Measurements from ENCODE around the gene SFXN3.
A peak's percentile ranks its signal among the peaks of the same experiment; 100 is the strongest.

The SFXN3 gene

DNA sequence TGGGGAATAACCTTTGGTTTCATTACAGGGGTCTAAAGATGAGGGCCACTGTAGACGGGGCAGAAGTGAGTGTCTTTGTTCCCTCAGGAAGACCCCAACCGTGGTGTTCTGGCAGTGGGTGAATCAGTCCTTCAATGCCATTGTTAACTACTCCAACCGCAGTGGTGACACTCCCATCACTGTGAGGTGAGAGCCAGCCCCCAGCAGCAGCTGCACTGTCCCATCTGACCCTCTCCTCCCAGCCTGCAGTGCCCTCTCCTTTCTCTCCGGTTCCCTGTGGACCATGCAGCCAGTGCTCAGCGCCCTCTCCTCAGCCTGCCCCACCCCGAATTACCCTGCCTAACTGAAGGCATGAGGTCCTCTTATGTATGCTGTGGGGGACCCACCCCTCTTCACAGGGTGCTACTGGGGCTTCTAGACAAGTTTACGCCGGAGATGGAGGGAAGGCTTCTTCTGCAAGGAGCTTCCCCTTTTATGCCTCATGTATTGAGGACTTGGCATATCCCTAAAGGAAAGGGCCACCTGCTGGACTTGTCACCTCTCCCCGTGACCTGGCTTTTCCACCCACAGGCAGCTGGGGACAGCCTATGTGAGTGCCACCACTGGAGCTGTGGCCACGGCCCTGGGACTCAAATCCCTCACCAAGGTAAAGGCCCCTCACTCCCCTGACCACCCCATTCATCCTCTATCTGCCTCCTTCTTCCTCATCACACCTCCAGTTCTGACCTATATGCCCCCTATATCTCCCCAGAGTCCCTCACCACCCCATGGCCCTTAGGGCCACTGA lies 5.1 kb downstream of the SFXN3 start:
- DNase-seq (ENCODE audit: low read depth), result no peak

DNA sequence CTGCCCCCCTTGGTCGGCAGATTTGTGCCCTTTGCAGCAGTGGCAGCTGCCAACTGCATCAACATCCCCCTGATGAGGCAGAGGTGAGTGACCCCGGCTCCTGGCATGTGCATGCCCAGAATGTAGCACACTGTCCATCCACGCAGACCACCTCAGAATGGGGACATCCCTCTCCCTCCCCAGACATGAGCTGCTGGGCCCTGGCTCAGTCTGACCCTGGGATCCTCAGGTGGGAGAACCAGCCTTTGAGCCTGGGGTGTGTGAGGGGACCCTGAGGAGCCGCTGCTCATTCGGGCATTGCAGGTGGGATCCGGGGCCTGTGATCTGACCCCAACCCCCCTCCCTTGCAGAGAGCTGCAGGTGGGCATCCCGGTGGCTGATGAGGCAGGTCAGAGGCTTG lies 5.7 kb downstream of the SFXN3 start:
- DNase-seq (ENCODE audit: low read depth), result no peak

DNA sequence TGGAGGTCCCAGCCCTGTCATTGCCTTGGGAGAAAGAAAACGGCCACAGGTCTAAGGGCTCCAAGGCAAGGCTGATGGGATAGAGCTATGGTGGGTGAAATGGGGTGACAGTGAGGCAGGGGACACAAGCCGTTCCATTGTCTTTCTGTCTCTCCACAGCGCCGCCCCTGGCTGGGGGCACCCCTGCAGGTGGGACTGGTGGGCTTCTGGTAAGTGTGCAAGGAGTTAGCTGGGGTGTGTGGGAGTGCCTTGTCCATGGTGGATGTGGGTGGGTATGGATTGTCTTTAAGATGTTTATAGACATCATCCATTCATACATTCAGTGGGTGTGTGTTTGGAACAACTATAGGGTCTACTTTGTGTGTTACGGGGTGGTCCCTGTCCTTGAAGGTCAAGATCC lies 7.5 kb downstream of the SFXN3 start:
- no peak for DNase-seq (ENCODE audit: low read depth)

DNA sequence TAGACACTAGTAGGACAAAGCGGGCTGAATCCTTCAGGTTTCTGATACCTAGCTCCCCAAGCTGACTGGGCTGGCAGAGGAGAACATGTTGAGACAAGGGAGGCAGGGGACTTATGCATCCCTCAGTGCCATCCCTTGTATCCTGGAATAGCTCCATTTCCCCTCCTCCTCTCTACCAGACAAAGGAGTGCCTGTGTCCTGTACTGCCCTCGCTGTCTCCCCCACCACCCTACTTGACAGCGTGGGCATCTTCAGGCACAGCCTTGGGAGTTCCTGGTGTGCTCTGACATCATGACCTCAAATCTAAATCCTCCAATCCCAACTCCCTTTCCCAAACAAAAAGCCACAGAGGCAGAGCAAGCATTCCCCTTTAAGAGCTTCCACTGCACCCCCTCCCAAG lies 9.0 kb downstream of the SFXN3 start:
- no peak for DNase-seq (ENCODE audit: low read depth)

- no peak for DNase-seq (ENCODE audit: low read depth)
Measured at GRCh38 chr10:101040851-101041250, 9.8 kb downstream of the SFXN3 start.

DNA sequence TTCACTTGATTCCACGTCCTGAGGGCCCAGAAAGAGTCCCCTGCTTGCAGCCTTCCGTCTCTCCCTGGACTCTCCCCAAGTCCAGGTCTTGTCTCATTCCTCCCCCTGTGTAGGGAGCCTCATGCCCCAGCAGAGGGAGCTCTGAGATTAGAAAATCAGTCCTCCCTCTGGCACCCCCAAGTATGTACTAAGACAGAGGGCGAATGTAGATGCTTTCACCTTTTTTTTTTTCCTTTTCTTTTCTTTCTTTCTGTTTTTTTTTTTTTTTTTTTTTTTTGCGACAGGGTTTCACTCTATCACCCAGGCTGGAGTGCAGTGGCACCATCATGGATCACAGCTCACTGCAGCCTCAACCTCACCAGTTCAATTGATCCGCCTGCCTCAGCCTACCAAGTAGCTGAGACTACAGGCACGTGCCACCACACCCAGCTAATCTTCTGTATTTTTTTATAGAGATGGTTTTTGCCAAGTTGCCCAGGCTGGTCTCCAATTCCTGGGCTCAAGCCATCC lies 10.3 kb downstream of the SFXN3 start:
- peak; percentile 48 for DNase-seq (ENCODE audit: low read depth)

GRCh38 chr10:101042118-101042517 lies 11.1 kb downstream of the SFXN3 start:
- no peak for DNase-seq (ENCODE audit: low read depth)

GRCh38 chr10:101042667-101043362 lies 11.8 kb downstream of the SFXN3 start:
- DNase-seq (ENCODE audit: low read depth), result peak; percentile 68

DNA sequence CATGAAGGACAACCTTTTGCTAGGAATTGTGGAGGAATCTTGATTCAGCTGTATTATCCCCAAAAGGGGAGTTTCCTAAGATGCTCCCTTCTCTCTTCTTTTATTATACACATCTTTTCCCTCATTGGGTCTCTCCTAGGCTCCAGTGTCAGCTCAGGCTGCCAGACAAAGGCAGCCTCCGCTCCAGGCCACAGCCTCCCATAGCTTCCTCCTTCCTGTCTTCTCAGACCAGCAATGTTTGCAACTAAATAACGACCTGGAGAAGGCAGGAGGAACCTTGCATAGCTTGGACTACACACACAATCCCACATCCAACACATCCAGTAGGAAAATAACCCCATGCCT lies 12.3 kb downstream of the SFXN3 start:
- no peak for DNase-seq (ENCODE audit: low read depth)

GRCh38 chr10:101044117-101044516 lies 13.1 kb downstream of the SFXN3 start:
- DNase-seq (ENCODE audit: low read depth), result no peak

DNA sequence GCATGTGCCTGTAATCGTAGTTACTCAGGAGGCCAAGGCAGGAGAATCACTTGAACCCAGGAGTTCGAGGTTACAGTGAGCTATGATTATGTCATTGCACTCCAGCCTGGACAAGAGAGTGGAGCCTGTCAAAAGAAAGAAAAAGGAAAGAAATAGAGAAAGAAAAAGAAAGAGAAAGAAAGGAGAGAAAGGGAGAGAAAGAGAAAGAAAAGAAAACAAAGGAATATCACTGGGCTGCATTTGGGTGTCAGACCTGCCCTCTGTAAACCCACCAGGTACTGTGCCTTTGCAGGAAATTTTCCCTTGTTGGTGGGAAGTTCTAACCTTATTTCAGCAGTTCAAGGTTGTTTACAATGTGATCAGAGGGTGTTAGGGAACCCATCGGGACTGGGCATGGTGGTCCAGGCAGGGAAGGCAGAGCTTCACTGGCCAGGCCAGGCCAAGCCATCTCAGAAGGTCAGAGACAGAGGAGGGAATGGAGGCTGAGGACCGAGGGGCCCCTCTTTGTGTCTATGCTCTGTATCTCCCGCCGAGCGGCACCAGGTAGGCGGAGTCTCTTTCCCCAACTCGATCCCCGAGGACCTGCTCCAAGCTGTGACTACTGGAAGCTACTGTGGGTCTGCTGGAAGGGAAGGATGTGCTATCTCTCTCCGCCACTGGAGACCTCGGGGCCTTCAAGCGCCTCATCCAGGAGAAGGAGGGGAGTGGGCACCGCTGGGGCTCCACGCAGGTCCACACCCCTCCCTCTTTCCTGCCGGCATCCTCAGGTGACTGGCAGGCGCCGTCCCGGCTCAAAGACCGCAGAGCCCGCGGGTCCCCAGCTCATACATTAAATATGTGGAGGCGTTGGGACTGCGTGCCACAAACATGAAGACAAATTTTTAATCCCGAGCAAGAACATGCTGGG lies 15.6 kb downstream of the SFXN3 start:
- no peak for DNase-seq (ENCODE audit: low read depth)

- no peak for DNase-seq (ENCODE audit: low read depth)
Measured at GRCh38 chr10:101047268-101047667, 16.2 kb downstream of the SFXN3 start.

GRCh38 chr10:101047961-101048892 lies 17.2 kb downstream of the SFXN3 start:
- DNase-seq (ENCODE audit: low read depth), result no peak

GRCh38 chr10:101050208-101051069 lies 19.4 kb downstream of the SFXN3 start:
- peak; percentile 70 for DNase-seq (ENCODE audit: low read depth)

- DNase-seq (ENCODE audit: low read depth), result no peak
Measured at GRCh38 chr10:101052285-101052684, 21.3 kb downstream of the SFXN3 start.

- no peak for DNase-seq (ENCODE audit: low read depth)
Measured at GRCh38 chr10:101053516-101053915, 22.5 kb downstream of the SFXN3 start.

DNA sequence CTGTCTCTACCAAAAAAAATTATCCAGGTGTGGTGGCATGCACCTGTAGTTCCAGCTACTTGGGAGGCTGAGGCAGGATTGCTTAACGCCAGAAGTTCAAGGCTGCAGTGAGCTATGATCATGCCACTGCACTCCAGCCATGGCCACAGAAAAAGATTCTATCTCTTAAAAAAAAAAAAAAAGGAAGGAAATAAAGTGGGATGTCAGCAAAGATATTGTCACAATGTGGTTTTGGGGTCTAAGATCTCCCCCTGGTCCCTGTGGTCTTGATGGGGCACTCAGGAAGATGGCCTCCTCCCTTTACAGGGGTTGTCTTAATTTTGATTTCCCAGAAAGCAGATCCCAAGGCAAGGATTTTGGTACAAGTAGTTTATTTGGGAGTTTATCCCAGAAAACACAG lies 23.3 kb downstream of the SFXN3 start:
- DNase-seq (ENCODE audit: low read depth), result no peak

DNA sequence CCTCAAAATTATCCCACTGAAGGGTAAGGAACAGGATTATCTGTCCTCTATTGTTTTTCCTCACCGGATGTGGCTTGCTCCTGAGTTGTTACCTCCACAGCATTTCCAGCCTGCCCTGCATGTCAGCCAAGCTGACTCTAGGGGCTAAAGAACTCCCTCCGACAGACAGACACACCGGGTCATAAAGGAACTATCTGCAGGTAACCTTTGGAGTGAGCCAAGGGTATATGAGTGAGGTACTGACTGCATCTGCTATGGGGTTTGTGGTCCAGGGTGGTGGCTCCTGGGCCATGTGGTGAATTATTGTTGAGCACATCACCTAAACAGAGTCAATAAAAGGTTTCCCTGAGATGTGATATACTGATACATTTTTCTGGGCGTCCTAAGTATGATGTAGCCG lies 23.8 kb downstream of the SFXN3 start:
- DNase-seq (ENCODE audit: low read depth), result no peak

DNA sequence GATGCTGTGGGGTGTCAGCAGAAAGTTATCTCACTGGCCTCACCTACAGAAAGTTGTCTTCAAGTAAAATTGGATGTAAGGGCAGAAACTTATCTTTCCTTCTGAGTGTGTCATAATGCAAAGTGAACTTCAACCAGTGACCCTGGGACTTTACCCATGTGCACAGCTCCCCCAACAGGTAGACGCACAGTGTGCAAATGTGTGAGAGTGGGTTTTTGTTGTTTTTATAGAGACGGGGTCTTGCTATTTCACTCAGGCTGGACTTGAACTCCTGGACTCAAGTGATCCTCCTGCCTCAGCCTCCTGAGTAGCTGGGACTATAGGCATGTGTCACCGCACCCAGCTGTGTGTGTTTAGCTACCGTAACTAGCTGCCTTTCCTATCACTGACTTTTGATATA lies 24.4 kb downstream of the SFXN3 start:
- no peak for DNase-seq (ENCODE audit: low read depth)

GRCh38 chr10:101056365-101057151 lies 25.5 kb downstream of the SFXN3 start:
- no peak for DNase-seq (ENCODE audit: low read depth)

Data from activated T-helper 1 cell treated with Interleukin-2 at 50 U/mL for 16 hours (primary cell).